KOPT-K1 (cell line): ENCODE results near the gene PLAU.
"Not testable (repeated sequence)": the region's sequence is repeated elsewhere in the genome, so short reads cannot be mapped to it uniquely, and the experiment has no call there.

Experiments used
- H3K27ac ChIP-seq: fragments of 200-600 bp; sonication (generic); 2 replicates; pipeline ENCODE4 v1.5.1; 2016; ENCODE audit warnings: antibody characterized with exemption, mild to moderate bottlenecking, low read depth, low read length; ENCODE audit not compliant: poor library complexity, severe bottlenecking
- H3K36me3 ChIP-seq: fragments of 200-600 bp; sonication (generic); 2 replicates; pipeline ENCODE4 v1.5.1; 2017; ENCODE audit warnings: antibody characterized with exemption, mild to moderate bottlenecking, low read length, moderate library complexity; ENCODE audit not compliant: insufficient read depth
- H3K9me3 ChIP-seq: fragments of 200-600 bp; sonication (generic); 2 replicates; pipeline ENCODE4 v1.5.1; 2017; ENCODE audit warnings: antibody characterized with exemption, low read length, mild to moderate bottlenecking; ENCODE audit not compliant: insufficient read depth, poor library complexity, severe bottlenecking

The PLAU gene

DNA sequence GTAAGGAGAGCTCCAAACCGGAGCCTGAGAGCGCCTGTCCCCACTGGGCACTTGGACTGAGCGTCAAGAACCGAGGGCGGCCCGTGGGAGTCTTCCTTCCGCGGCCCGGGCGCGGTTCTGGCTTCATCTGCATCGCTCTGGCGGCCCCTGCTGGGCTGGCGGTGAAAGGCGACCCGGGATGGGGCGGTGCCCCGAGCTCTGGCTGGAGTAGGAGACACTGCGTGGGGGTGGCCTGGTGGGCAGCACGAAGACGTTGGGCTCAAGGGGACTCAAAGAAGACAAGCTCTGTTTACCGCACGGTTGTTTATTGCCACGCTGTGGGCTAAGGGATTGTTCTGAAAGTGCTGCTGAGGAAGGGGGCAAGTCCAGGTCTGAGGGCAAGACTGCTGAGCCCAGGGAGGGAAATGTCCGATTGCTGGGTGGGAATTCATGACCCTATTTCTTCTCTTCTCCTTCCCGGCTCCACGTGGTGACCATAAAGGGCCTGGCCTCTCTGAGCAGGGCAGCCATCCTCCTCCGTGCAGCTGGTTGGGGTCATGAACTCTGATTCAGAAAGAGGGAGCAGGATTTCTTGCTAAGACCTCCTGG is 29.8 kb downstream of the PLAU start:
- H3K9me3 ChIP-seq = no peaks in the 10 kb centered on the region
- H3K36me3 ChIP-seq = no peaks in the 10 kb centered on the region
- no peak overlapping the region for H3K27ac ChIP-seq

DNA sequence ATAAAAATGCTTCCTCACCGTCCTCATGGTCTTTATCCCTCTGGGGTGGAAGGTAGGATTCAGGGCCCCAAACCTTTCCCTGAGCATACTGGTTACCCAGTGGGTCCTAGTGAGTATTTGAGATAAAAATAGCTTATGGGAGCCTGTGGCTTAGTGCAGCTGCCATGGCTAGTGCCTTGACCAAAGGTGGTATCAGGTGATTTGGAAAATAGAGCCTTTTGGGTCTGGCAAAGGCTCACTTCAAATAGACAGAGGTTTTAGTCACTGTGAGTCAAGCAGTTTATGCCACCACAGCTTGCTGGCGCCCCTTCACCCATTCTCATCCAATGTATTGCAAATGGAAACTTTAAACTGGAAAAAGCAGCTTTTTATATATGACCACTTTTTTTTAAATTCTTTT is 30.4 kb downstream of the PLAU start:
- Histone ChIP-seq H3K27ac (no peak overlapping the region), H3K36me3 (no peaks in the 10 kb centered on the region), H3K9me3 (no peaks in the 10 kb centered on the region)

DNA sequence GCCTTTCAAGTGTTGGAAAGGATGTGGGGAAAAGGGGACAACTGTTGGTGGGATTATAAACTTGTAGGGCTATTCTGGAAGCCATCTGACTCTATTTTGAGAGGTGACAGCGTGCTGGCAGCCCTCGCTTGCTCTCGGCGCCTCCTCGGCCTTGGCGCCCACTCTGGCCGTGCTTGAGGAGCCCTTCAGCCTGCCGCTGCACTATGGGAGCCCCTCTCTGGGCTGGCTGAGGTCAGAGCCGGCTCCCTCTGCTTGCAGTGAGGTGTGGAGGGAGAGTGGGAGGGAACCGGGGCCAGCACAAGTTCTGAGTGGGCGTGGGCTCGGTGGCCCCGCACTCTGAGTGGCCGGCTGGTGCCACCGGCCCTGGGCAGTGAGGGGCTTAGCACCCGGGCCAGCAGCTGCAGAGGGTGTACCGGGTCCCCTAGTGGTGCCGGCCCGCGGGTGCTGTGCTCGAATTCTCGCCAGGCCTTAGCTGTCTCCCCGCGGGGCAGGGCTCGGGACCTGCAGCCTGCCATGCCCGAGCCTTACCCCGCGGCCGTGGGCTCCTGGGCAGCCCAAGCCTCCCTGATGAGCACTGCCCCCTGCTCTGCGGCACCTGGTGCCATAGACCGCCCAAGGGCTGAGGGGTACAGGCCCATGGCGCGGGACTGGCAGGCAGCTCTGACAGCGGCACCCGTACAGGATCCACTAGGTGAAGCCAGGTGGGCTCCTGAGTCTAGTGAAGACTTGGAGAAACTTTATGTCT is 33.6 kb downstream of the PLAU start:
- no peaks in the 10 kb centered on the region for H3K9me3 ChIP-seq
- no peaks in the 10 kb centered on the region for H3K36me3 ChIP-seq
- no peak overlapping the region for H3K27ac ChIP-seq

DNA sequence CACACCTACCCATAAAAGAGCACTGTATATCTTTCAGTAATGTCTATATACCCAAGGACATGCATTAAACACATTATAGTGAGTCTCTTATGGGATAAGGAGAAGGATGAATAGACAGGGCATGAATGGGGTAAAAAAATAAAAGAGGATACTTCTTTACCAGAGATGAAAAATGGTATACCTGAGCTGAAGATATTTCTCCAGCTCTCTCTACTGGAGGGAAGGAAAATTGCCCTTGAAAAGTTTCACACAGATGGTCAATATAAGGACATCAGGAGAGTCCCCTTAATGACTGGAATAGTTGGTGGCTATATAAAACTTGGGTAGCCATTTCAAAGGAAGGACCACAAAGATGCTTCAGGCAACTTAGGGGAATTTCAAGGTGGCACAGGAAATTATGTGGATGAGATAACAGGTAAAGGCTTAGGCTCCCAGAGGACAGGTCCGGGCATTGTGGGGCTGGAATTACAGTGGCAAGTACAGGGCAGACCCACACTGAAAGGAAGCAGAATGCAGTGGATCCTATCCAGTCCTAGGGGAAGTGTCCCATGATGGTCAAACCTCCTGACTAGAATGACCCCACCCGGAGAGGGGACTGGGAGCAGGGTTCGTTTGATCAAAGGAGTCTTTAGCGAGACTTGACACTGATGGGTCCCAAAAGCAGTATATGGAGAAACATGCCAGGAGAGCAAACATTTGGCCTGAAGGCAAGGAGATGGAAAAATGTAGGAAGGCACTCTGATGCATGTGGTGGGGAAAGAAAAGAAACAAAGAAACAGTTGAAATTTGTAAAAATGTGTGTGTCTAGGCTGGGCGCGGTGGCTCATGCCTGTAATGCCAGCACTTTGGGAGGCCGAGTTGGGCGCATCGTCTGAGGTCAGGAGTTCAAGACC is 35.6 kb downstream of the PLAU start:
- H3K27ac ChIP-seq = no peak overlapping the region
- H3K9me3 ChIP-seq = no peaks in the 10 kb centered on the region
- no peaks in the 10 kb centered on the region for H3K36me3 ChIP-seq

DNA sequence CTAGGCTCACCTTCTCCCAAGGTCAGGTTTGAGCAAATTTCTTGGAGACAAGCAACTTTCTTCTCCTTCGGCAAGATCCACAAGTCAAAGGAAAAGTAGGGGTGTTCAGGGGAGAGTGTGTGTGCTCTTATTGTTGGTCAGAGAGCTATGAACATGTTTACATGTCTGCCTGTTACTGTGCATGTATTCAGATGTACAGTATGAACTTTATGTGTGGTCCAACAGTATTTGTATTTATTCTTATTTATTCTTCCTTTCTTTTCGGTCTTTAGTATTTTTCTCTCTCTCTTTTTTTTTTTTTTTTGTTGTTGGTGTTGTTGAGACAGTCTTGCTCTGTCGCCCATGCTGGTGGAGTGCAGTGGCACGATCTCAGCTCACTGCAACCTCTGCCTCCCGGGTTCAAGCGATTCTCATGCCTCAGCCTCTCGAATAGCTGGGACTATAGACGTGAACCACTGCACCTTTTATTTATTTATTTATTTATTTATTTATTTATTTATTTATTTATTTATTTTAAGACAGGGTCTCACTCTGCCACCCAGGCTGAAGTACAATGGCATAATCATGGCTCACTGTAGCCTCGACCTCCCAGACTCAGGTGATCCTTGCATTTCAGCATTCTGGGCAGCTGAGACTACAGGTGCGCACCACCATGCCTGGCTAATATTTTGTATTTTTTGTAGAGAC is 38.2 kb downstream of the PLAU start:
- no peak overlapping the region for H3K27ac ChIP-seq
- H3K36me3 ChIP-seq = no peaks in the 10 kb centered on the region
- H3K9me3 ChIP-seq = no peaks in the 10 kb centered on the region

DNA sequence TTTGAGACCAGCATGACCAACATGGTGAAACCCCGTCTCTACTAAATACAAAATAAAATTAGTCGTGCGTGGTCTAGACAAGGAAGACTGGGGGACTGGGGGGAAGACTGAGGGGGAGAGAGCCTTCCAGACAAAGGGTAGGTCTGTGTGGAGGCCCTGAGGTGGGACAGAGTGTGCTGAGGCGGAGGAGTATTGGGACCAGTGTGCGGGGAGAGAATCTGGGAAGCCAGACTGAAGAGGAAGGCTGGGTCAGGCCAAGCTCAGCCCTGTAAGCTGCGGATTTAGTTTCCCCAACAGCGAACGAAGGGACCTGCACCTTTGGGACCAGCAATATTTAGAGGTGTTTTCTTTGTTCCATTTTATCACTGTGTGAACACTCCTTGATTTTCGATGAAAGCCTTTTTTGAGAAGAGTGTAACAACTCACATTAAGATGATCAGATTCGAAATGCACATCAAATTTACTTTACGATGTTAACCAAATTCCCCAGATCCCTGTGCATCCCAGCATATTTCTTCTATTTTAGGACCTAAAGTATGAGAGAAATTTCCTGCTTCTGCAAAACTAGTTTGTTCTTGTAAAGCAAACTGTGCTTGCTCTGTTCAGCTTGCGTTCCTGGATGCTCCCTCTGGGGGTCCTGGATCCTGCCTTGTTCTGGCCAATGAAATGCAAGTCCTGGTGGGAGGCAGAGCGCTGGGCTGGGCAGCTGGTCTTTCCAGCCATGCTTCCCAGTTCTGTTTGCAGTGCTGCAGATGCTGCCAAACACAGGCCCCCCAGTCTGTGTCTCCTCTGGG is 39.4 kb downstream of the PLAU start:
- no peak overlapping the region for H3K27ac ChIP-seq
- no peaks in the 10 kb centered on the region for H3K9me3 ChIP-seq

DNA sequence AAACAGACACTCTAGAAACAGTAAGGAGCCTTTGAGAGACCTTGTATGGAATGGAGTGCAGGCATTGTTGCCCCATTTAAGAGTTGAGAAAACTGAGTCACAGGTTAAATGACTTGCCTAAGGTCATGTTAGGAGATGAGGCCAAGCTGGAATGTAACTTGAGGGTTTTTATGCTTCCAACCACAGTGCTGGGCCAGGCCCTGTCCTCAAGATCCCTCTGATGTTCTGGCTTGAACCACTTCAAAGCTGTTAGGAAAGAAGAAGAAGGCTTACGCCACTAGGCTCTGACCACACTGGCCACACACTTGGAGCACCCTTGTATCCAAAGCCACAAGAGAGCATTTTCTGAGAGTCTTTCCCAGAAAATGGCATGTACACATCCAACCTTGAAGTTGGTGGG is 42.7 kb downstream of the PLAU start:
- Histone ChIP-seq H3K36me3 (no peaks in the 10 kb centered on the region), H3K9me3 (no peaks in the 10 kb centered on the region), H3K27ac (no peak overlapping the region)

More for the DNA sequence above, 39.4 kb downstream of the PLAU start:
- H3K36me3 ChIP-seq = no peaks in the 10 kb centered on the region

DNA sequence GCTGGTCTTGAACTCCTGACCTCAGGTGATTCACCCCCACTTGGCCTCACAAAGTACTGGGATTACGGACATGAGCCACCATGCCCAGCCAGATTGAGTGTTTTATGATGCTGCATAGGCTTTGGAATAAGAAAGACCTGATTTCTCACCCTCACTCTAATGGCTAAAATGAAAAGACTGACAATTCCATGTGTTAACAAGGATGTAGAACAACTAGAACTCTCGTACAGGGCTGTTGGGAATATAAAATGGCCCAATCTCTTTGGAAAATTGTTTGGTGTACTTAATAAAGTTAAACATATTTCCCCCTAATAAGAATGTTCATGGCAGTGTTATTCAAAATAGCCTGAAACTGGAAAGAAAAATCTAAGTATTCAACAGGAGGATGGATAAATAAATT is 43.8 kb downstream of the PLAU start:
- no peaks in the 10 kb centered on the region for H3K36me3 ChIP-seq

DNA sequence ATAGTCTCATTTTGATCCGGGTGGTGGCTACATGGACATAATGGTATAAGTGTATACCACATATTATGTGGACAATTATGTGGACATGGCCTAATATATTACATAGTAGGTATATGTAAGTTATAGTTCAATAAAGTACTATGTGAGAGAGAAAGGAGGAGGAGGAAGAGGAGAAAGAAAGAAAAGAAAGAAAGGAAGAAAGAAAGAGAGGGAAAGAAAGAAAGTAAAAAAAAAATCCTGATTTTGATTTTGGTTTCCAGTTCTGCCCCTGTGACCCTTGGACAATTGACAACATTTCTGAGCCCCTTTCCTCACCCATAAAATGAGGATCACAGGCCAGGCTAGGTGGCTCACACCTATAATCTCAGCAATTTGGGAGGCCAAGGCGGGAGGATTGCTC is 44.8 kb downstream of the PLAU start:
- Histone ChIP-seq H3K36me3 (no peaks in the 10 kb centered on the region), H3K9me3 (no peaks in the 10 kb centered on the region), H3K27ac (no peak overlapping the region)

More for the DNA sequence above, 43.8 kb downstream of the PLAU start:
- no peak overlapping the region for H3K27ac ChIP-seq
- no peaks in the 10 kb centered on the region for H3K9me3 ChIP-seq

DNA sequence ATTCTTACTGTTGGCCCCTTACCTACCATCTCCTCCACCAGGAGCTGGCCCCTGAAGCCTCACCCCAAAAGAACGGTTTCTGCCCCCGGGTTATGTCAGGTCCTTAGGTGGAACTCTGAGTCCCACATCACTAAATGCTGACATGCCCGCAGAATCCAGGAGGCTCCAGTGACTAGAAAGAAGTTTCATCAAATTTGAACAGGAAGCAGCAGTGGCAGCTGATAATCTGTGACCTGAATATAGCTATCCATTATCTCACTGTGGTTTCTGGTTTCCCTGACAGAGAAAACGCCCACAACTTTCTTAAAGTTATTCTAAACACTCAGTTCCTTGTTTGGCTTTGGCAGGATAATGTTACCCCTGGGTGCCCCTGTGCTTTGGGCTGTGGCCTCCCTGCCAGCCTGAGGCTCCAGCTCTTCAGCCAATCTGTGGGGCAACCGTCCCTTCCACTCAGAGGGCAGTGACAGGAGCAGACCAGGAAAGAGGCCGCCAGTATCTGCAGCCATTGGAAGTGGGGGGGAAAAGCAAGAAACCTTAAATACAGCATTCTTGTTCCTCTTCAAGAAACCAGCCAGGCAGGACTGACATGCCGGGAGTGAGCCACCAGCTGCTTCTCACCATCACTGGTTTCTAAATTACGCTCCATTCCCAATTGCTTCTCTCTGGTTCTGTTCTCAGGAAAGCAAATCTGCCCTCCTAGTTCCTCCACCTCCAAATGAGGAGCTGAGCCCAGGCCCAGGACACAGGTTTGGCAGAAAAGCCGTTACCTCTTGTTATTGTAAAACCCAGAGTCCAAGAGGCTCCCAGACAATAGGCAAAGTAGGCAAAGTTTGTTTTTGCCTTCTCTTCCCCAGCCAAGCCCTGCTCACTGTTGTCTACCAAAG is 45.8 kb downstream of the PLAU start:
- H3K27ac ChIP-seq = no peak overlapping the region
- no peaks in the 10 kb centered on the region for H3K9me3 ChIP-seq
- H3K36me3 ChIP-seq = no peaks in the 10 kb centered on the region

DNA sequence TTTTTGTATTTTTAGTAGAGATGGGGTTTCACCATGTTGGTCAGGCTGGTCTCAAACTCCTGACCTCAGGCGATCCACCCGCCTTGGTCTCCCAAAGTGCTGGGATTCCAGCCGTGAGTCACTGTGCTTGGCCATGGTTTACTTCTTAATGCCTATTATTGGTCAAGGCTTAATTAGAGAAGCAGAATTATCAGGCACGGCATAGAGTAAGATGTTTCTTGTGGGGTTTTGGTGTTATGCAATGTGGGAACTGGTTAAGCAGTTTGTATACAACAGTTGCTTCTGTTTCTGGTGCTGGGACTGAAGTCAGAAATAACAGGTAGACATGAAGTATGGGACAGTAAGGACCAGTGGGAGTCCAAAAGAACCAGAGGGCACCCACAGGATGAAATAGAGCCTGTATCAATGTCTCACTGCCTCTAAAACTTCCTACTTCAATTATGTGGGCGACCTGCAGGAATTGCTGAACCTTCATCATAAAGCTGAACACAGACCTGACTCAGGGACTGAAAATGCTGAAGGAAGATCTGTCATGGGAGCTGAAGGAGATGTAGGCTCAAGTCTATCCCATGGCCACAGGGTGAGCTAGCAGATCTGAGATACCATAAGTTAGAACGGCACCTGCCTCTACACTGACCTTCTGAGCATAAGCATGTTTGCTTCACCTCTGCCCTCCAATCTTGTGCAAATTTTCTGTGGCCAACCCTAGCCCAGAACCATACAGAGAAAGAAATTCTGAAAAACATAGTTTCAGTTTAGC is 48.7 kb downstream of the PLAU start:
- Histone ChIP-seq H3K27ac (no peak overlapping the region), H3K9me3 (no peaks in the 10 kb centered on the region), H3K36me3 (no peaks in the 10 kb centered on the region)

DNA sequence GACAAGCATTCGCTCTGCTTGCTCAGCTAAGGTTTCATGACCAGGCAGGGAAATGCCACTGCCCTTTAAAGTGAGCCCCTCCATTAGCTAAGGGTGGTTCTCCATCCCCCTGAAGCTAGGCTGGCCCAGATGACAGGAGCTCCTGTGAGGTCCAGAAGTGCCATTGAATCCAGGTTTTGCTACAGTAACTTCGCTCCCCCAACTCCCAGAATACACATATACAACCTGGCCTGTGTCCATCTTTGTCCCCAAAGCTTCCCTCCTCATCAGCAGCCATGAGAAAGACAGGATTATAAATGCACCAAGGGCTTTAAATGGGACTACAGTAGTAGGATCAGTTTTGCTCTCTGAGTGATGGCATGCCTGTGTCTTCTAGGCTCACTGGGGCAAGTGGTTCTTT is 51.5 kb downstream of the PLAU start:
- no peak overlapping the region for H3K27ac ChIP-seq
- H3K9me3 ChIP-seq = no peaks in the 10 kb centered on the region

DNA sequence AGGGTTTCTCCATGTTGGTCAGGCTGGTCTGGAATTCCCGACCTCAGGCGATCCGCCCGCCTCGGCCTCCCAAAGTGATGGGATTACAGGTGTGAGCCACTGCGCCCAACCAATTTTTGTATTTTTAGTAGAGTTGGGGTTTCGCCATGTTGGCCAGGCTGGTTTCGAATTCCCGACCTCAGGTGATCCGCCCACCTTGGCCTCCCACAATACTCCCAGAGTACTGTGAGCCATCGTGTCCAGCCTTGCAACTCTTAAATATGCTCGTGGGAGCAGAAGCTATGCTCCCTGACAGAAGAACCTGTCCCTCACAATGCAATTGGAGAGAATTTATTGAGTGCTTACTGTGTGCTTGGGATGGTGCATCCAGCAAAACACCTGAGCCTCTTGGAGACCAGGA is 52.6 kb downstream of the PLAU start:
- not testable (repeated sequence) for H3K36me3 ChIP-seq, H3K27ac ChIP-seq, H3K9me3 ChIP-seq

More for the DNA sequence above, 51.5 kb downstream of the PLAU start:
- no peaks in the 10 kb centered on the region for H3K36me3 ChIP-seq
